ENCODE data around the gene BDP1. TPM values are rescaled to one million over a fixed set of nuclear protein-coding genes. Genes with fewer than 3 reads are reported as not detected.

BDP1 gene
- polyA plus RNA-seq, 3 donors = 2.0 to 6.6 (median 2.7) TPM

DNA sequence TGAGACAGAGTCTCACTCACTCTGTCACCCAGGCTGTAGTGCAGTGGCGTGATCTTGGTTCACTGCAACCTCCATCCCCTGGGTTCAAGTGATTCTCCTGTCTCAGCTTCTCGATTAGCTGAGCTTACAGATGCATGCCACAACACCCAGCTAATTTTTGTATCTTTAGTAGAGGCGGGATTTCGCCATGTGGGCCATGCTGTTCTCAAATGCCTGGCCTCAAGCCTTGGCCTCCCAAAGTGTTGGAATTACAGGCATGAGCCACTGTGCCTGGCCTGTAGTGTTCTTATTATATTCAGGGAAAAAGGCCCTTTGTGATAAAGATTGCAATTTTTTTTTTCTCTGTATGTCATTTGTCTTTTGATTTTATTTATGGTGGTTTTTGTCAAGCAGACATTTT lies 107.7 kb downstream of the BDP1 start:
- no peaks in the 10 kb centered on the region for H4K20me1 ChIP-seq (ENCODE audit: insufficient read depth, low read length)
- H3K79me2 ChIP-seq (ENCODE audit: insufficient read depth, low read length) = no peaks in the 10 kb centered on the region
- H3K27me3 ChIP-seq (ENCODE audit: control insufficient read depth in 2 of 2, insufficient read depth in 2 of 2, low read length in 2 of 2) = no peaks in the 10 kb centered on the region
- no peak for DNase-seq
- 100% methylated on average over 2 of the region's 4 CpGs for WGBS (ENCODE audit: insufficient coverage)
- Mint-ChIP-seq H3K9me3 (no peaks in the 10 kb centered on the region), H3K4me3 (no peak overlapping the region), H3K27ac (no peak overlapping the region), H3K36me3 (peaks cover 50 to 76% of the 10 kb centered on the region in 2 donors), H3K27me3 (ENCODE audit: low read depth in 3 of 3) (no peaks in the 10 kb centered on the region), H3K4me1 (no peaks in the 10 kb centered on the region)
- H3K36me3 ChIP-seq (replicated peaks in 1 of 2; ENCODE audit: control insufficient read depth in 1 of 2, insufficient read depth in 2 of 2, low read length in 2 of 2) = peaks cover 63 to 88% of the 10 kb centered on the region in 2 donors
- H2AFZ ChIP-seq (ENCODE audit: insufficient read depth, low read depth, low read length, poor library complexity, severe bottlenecking) = no peak overlapping the region
- intact Hi-C loops (cut with micrococcal nuclease) = no loop called here
- no peak overlapping the region for H3K27ac ChIP-seq (ENCODE audit: low read depth in 1 of 2, low read length in 2 of 2)
- no peak overlapping the region for H3K4me3 ChIP-seq (replicated peaks in 1 of 3; ENCODE audit: low read depth in 2 of 3, low read length in 3 of 3)
- no peak overlapping the region for H3K4me2 ChIP-seq (replicated peaks; ENCODE audit: extremely low read depth, low read length, poor library complexity, severe bottlenecking)
- H3K9ac ChIP-seq (ENCODE audit: insufficient read depth, low read length, poor library complexity, severe bottlenecking) = no peak overlapping the region
- H3K4me1 ChIP-seq (ENCODE audit: control insufficient read depth in 1 of 2, insufficient read depth in 2 of 2, low read length in 2 of 2) = no peaks in the 10 kb centered on the region
- H3K9me3 ChIP-seq (replicated peaks in 1 of 2; ENCODE audit: control insufficient read depth in 1 of 2, insufficient read depth in 1 of 2, low read length in 2 of 2) = no peaks in the 10 kb centered on the region
- no peak for TF ChIP-seq CTCF (IDR thresholded peaks at IDR 0.05)

DNA sequence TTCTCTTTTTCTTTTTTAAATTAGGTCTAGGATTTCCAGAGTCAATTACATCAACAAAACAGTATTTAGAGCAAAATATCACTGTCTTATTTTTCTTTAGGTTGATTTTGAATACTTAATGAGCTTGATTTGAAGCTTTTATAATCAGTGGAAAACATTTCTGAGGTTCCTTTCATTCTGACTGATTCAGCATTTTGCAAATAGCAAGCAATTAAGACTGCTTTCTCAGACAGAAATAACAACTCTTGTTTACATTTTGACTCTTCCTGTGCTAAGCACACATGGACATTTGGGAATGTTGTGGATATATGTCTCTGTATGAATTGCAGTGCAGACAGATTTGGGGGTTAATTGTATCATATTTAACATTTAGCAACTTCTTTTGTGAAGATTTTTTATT lies 109.4 kb downstream of the BDP1 start:
- Histone ChIP-seq H3K9me3 (replicated peaks in 1 of 2; ENCODE audit: control insufficient read depth in 1 of 2, insufficient read depth in 1 of 2, low read length in 2 of 2) (no peaks in the 10 kb centered on the region), H3K9ac (ENCODE audit: insufficient read depth, low read length, poor library complexity, severe bottlenecking) (no peak overlapping the region), H3K4me3 (replicated peaks in 1 of 3; ENCODE audit: low read depth in 2 of 3, low read length in 3 of 3) (no peak overlapping the region), H3K27ac (ENCODE audit: low read depth in 1 of 2, low read length in 2 of 2) (no peak overlapping the region), H3K4me1 (ENCODE audit: control insufficient read depth in 1 of 2, insufficient read depth in 2 of 2, low read length in 2 of 2) (no peaks in the 10 kb centered on the region), H3K27me3 (ENCODE audit: control insufficient read depth in 2 of 2, insufficient read depth in 2 of 2, low read length in 2 of 2) (no peaks in the 10 kb centered on the region), H2AFZ (ENCODE audit: insufficient read depth, low read depth, low read length, poor library complexity, severe bottlenecking) (no peak overlapping the region), H4K20me1 (ENCODE audit: insufficient read depth, low read length) (no peaks in the 10 kb centered on the region), H3K4me2 (replicated peaks; ENCODE audit: extremely low read depth, low read length, poor library complexity, severe bottlenecking) (no peak overlapping the region), H3K36me3 (replicated peaks in 1 of 2; ENCODE audit: control insufficient read depth in 1 of 2, insufficient read depth in 2 of 2, low read length in 2 of 2) (peaks cover 60 to 74% of the 10 kb centered on the region in 2 donors), H3K79me2 (ENCODE audit: insufficient read depth, low read length) (no peaks in the 10 kb centered on the region)
- Mint-ChIP-seq H3K27me3 (ENCODE audit: low read depth in 3 of 3) (no peaks in the 10 kb centered on the region), H3K4me1 (no peaks in the 10 kb centered on the region), H3K27ac (no peak overlapping the region), H3K9me3 (no peaks in the 10 kb centered on the region), H3K36me3 (peaks cover 51 to 64% of the 10 kb centered on the region in 2 donors), H3K4me3 (no peak overlapping the region)
- no peak for TF ChIP-seq CTCF (IDR thresholded peaks at IDR 0.05)
- intact Hi-C loops (cut with micrococcal nuclease) = no loop called here
- DNase-seq = no peak
